ENCODE data around the gene ZNRF3. TPM values are rescaled to one million over a fixed set of nuclear protein-coding genes. Genes with fewer than 3 reads are reported as not detected.

ZNRF3 gene
- total and polyA plus RNA-seq, 2 experiments from 2014 or later: 11.1 to 32.2 TPM

- ATAC-seq (no peak), DNase-seq (ENCODE audit: low spot score) (no peak)
- Histone ChIP-seq H3K79me2 (replicated peaks; ENCODE audit: insufficient read depth) (peaks cover 99% of the 10 kb centered on the region), H3F3A (replicated peaks; ENCODE audit: low read depth) (no peaks in the 10 kb centered on the region), H3K36me3 (ENCODE audit: insufficient read depth) (no peaks in the 10 kb centered on the region; the same call in 1 of the 2 replicates), H3K27ac (ENCODE audit: low read depth) (no peak overlapping the region), H3K4me2 (no peak overlapping the region), H3K9me2 (ENCODE audit: insufficient read depth) (peaks cover 18% of the 10 kb centered on the region), H2AFZ (no peak overlapping the region), H3K27me3 (ENCODE audit: insufficient read depth) (no peaks in the 10 kb centered on the region), H3K4me3 (no peak overlapping the region), H3K4me1 (ENCODE audit: insufficient read depth) (peaks cover 16% of the 10 kb centered on the region), H4K20me1 (replicated peaks; ENCODE audit: insufficient read depth) (peaks cover 28% of the 10 kb centered on the region)
- Mint-ChIP-seq H3K27me3 (ENCODE audit: insufficient read depth, low read depth, poor library complexity) (peaks cover 3% of the 10 kb centered on the region), H3K27ac (no peak overlapping the region), H3K4me3 (no peak overlapping the region), H3K9me3 (no peaks in the 10 kb centered on the region; the same call in 2 of the 3 replicates), H3K4me1 (peaks cover 32% of the 10 kb centered on the region), H3K36me3 (ENCODE audit: low read depth) (peaks cover 11% of the 10 kb centered on the region)
- TF ChIP-seq STAT1 (IDR thresholded peaks at IDR 0.05; ENCODE audit: unreplicated experiment): no peak
- no peak for TF ChIP-seq ZNF331 (CRISPR knock-in tag; IDR thresholded peaks at IDR 0.05; ENCODE audit: low read depth)
- TF ChIP-seq CREB1 (CRISPR knock-in tag; IDR thresholded peaks at IDR 0.05; ENCODE audit: low read depth): no peak
- no peak for TF ChIP-seq ZNF462 (CRISPR knock-in tag; IDR thresholded peaks at IDR 0.05)
- no peak for TF ChIP-seq EZH2 (IDR thresholded peaks at IDR 0.05; ENCODE audit: low read depth, unreplicated experiment)
- no peak for TF ChIP-seq POLR2AphosphoS5 (IDR thresholded peaks at IDR 0.05; ENCODE audit: low read depth)
- TF ChIP-seq NANOG (IDR thresholded peaks at IDR 0.05; ENCODE audit: borderline replicate concordance): no peak
- no peak for TF ChIP-seq CTCF (conservative IDR thresholded peaks at IDR 0.05; ENCODE audit: low read depth in 2 of 2)
- no peak for TF ChIP-seq ETS1 (IDR thresholded peaks at IDR 0.05)
- no peak for TF ChIP-seq ZNF114 (CRISPR knock-in tag; IDR thresholded peaks at IDR 0.05)
- no peak for TF ChIP-seq EZH2phosphoT487 (IDR thresholded peaks at IDR 0.05; ENCODE audit: unreplicated experiment)
- TF ChIP-seq REST (IDR thresholded peaks at IDR 0.05; ENCODE audit: unreplicated experiment): no peak
- TF ChIP-seq JUNB (IDR thresholded peaks at IDR 0.05; ENCODE audit: unreplicated experiment): no peak
These were observed 75.2 kb downstream of the ZNRF3 start for GRCh38 chr22:28958611-28959010.
